GM12874 (cell line): Measurements from ENCODE around the gene ZNF618.

Experiments
- TF ChIP-seq, protein P1 (sequence below): IDR thresholded peaks from 2 replicates; pipeline ENCODE4 v1.5.1; 2011; ENCODE audit warnings: low read depth, mild to moderate bottlenecking, control low read depth, low read length, moderate library complexity; ENCODE audit not compliant: insufficient read depth

The ZNF618 gene

DNA sequence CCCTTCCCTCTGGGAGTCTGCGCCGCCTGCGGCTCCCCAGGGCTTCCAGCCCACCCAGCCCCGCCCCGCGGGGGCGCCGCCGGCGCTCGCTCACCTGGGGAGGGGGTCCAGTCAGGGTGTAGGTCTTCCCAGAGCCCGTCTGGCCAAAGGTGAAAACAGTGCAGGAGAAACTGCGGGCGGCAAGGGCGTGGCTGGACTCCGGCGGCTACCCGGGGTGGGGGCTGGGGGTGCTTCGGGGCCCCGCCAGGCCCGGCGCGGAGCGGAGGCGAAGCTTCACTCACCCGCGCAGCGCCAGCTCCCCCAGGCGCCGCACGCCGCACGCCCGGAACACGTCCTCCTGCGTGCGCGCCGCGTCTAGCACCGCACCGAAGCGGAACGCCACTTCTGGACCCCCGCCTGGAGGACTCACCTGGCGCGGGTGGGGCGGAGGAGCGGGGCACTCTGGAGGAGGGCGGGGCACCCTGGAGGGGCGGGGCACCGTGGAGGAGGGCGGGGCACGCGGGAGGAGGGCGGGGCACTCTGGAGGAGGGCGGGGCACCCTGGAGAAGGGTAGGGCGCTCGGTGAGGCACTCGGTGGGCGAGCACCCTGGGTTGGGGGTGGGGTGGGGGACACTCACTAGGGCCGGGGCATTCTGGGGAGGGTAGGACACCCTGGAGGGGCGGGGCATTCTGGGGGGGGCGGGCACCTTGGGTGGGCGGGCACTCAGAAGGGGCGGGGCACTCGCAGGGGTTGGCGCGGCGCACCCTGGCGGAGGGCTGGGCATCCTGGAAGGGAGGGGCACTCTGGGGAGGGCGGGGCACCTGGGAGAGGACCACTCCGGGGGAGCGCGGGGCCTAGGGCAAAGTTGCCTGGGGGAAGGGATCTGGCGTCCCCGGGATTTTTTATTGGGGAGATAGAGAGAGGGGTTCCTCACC, 222.2 kb downstream of the ZNF618 start:
- TF ChIP-seq, protein P1, sequence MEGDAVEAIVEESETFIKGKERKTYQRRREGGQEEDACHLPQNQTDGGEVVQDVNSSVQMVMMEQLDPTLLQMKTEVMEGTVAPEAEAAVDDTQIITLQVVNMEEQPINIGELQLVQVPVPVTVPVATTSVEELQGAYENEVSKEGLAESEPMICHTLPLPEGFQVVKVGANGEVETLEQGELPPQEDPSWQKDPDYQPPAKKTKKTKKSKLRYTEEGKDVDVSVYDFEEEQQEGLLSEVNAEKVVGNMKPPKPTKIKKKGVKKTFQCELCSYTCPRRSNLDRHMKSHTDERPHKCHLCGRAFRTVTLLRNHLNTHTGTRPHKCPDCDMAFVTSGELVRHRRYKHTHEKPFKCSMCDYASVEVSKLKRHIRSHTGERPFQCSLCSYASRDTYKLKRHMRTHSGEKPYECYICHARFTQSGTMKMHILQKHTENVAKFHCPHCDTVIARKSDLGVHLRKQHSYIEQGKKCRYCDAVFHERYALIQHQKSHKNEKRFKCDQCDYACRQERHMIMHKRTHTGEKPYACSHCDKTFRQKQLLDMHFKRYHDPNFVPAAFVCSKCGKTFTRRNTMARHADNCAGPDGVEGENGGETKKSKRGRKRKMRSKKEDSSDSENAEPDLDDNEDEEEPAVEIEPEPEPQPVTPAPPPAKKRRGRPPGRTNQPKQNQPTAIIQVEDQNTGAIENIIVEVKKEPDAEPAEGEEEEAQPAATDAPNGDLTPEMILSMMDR, result no peak

DNA sequence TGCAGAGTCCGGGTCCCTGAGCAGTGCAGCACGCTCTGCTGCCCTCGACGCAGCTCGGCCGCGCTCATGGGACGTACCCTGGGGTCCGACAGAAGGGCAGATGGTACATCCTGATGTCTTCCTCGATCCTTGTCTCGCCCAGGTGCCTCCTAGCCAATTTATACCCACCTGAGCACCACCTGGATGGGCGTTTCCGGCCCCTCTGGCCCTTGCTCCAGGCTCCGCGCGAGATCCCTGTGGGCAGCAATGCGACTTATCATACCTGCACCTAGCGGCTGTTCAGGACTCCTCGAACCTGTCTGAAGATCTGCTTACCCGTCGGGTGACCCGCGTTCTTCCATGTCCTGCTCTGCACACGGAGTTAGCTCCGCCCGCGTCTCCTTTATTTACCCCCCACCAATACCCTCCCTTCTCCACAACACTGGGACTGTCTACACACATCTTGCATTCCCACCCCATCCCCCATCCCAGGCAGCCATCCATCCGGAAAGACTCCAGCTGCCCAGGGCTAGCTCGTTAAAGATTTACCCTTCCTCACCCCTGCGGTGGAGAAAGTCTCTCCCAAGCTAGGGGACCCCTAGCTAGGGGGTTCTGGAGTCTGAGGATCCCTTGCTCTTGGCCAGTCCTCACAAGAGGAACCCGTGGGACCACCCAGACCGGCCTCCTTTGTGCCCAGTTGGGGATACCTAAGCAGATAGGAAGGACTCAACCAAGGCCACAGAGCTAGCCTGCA, 223.0 kb downstream of the ZNF618 start, which contains the start of gene KIF12:
Gene KIF12 (minus strand): TSS at position 357 of the 733 bp plus-strand sequence. CDS start 16 bp downstream, at position 341.
- TF ChIP-seq, protein P1, result no peak

DNA sequence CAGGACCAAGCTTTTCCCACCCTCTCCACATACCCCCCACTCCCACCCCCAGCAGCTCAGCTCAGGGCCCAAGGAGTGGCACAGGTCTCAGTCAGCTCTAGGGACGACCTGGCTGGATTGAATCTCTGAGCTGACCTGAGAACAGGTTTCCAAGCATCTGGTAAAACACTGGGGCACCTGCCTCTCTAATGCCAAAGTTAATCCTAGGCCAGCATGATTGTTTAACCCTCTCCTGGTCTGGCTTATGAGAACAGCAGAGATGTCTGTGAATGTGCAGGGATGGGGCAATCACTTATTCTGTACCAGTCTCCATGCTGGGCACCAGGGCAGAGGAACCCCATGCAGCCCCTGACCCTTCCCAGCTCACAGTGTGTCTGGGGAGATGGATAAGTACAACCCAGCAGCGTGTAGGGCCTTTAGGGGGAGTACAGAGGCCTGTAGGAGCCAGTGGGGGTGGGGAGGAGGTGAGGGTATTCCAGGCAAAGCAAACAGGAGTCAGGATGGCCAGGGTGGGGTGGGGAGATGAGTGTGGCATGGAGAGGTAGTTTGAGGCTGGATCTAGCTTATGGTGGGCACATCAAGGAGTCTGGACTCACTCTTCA, 223.7 kb downstream of the ZNF618 start:
- TF ChIP-seq, protein P1, result no peak

DNA sequence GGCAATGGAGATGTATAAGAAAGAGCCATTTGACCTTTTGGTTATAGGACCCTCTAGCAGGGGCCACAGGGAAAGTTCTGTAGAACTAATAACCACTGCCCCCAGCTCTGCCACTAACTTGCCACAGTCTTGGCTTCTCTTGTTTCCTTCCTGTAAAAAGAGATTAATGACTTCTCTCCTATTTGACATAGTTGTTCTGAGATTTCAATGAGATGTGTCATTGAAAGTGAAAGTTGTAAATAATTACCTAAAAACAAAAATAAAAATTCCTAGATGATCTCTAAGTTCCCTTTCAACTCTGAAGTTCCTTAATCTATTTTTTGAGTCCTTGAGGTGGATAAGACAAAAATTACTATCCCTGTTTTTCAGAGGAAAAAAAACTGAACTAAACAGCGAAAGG, 224.4 kb downstream of the ZNF618 start:
- TF ChIP-seq, protein P1, result no peak

DNA sequence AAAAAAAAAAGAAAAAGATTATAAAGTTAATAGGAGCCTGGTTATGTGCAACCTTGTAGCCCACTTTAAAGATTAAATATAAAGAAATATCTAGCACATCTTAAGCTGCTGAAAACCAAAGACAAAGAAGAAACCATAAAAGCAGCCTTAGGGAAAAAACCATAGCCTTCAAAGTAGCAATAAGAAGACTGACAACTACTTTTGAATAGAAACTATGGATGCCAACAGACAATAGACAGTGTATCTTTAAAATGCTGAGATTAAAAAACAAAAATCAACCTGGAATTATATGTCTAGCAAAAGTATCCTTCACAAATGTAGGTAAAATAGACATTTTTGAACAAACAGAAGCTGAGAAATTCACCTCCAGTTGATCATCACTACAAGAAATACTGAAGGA, 226.4 kb downstream of the ZNF618 start:
- TF ChIP-seq, protein P1, result no peak

DNA sequence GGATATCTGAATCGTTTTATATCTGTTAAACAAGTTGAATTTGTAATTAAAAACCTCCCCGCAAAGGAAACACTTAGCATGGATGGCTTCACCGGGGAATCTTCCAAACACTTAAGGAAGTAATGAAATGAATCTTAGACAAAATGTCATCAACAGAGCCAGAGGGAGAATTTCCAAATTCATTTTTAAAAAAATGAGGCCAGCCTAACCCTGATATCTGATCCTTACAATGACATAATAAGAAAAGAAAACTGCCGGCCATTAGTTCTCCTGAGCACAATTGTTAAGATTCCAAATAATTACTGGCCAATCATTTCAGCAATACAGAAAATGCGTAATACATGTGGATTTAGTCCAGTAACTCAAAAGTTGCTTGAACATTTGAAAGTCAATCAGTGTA, 229.1 kb downstream of the ZNF618 start:
- TF ChIP-seq, protein P1, result no peak
